Measurements from ENCODE around the gene TIGD7. TPM values are rescaled to one million over a fixed set of nuclear protein-coding genes. Genes with fewer than 3 reads are reported as not detected.
A peak's percentile ranks its signal among the peaks of the same experiment; 100 is the strongest.

TIGD7 gene
- total and polyA plus RNA-seq, 2 of the 13 experiments (the other 11 are each of a cell fraction or from before 2014, with no cell fraction given): not detected

GRCh38 chr16:3295783-3296182 lies 9.4 kb downstream of the TIGD7 start (continued):
- no peak for TF ChIP-seq HNF1A (IDR thresholded peaks at IDR 0.05; ENCODE audit: low read depth)
- no peak for TF ChIP-seq HNF1A (CRISPR knock-in tag; IDR thresholded peaks at IDR 0.05; ENCODE audit: borderline replicate concordance)

- Histone ChIP-seq H3K4me2 (ENCODE audit: low read depth, low read length) (no peak overlapping the region), H3K27ac (ENCODE audit: extremely low read length, insufficient read depth, low read length) (no peak overlapping the region), H3K36me3 (replicated peaks in 1 of 2; ENCODE audit: control insufficient read depth in 1 of 2, insufficient read depth in 2 of 2, low read length in 2 of 2) (peaks cover 10 to 28% of the 10 kb centered on the region in 2 experiments), H3K79me2 (ENCODE audit: insufficient read depth, low read length) (peaks cover 19% of the 10 kb centered on the region), H3K9me3 (ENCODE audit: low read length) (no peaks in the 10 kb centered on the region), H3K4me1 (ENCODE audit: insufficient read depth, low read length) (peaks cover 12% of the 10 kb centered on the region), H4K20me1 (ENCODE audit: insufficient read depth, low read length) (no peaks in the 10 kb centered on the region), H3K27me3 (ENCODE audit: control insufficient read depth in 1 of 2, insufficient read depth in 2 of 2, low read length in 2 of 2) (no peaks in the 10 kb centered on the region), H3K4me3 (replicated peaks in 1 of 3; ENCODE audit: insufficient read depth in 1 of 3, low read depth in 2 of 3, low read length in 3 of 3) (no peak overlapping the region), H2AFZ (ENCODE audit: low read length) (no peak overlapping the region), H3K9ac (ENCODE audit: insufficient read depth, low read depth, low read length) (no peak overlapping the region)
- FAIRE-seq (no peak), ATAC-seq (peak; percentile 31; the same call in 2 of the 3 replicates), DNase-seq (ENCODE audit: low spot score) (no peak)
- POLR2A ChIA-PET: no interaction called here
- intact Hi-C loops (cut with micrococcal nuclease; ENCODE audit: unreplicated experiment) (no loop called here), in situ Hi-C loops (cut with HindIII; ENCODE audit: extremely low pct_ligation_motif_present, low pct_unique_long_range_greater_than_20kb) (no loop called here)
- BruUV-seq (replicated peaks): no TSS peak
- CTCF ChIA-PET (ENCODE audit: low intra/inter-chr PET ratio, low total read pairs): no interaction called here
- TF ChIP-seq MXD3 (CRISPR knock-in tag; IDR thresholded peaks at IDR 0.05): no peak
- no peak for TF ChIP-seq SKI (IDR thresholded peaks at IDR 0.05; ENCODE audit: partially characterized antibody)
- no peak for TF ChIP-seq ZEB1 (IDR thresholded peaks at IDR 0.05; ENCODE audit: insufficient replicate concordance, low read depth)
- TF ChIP-seq KAT8 (CRISPR knock-in tag; IDR thresholded peaks at IDR 0.05): no peak
- TF ChIP-seq ZBTB44 (CRISPR knock-in tag; IDR thresholded peaks at IDR 0.05): no peak
- TF ChIP-seq EEA1 (CRISPR knock-in tag; IDR thresholded peaks at IDR 0.05; ENCODE audit: borderline replicate concordance): no peak
- TF ChIP-seq RBFOX2 (IDR thresholded peaks at IDR 0.05; ENCODE audit: low read depth, low read length): peak; percentile 33; the same call in 1 of the 2 replicates
- no peak for TF ChIP-seq ZBTB21 (CRISPR knock-in tag; IDR thresholded peaks at IDR 0.05)
- peak; percentile 80 for TF ChIP-seq AGO2 (optimal IDR thresholded peaks at IDR 0.05; ENCODE audit: low read depth, low read length)
- WGBS (ENCODE audit: low lambda C conversion rate): 97% methylated on average over 45 of the region's 45 CpGs
Observed at GRCh38 chr16:3295209-3295608, 10.0 kb downstream of the TIGD7 start.

All from HepG2 (cell line).